ENCODE results near the gene KIF27. TPM values are rescaled to one million over a fixed set of nuclear protein-coding genes. Genes with fewer than 3 reads are reported as not detected.
"Not testable (repeated sequence)": the region's sequence is repeated elsewhere in the genome, so short reads cannot be mapped to it uniquely, and the experiment has no call there.

The KIF27 gene
- total RNA-seq, 1 donor from 2014 or later = 3.8 TPM

- intact Hi-C loops (cut with DNase I) = loop anchor here (5.0 kb wide), 2 partner anchors 328 to 383 kb away; no protein-coding TSS in a partner anchor
- DNase-seq = no peak
- peak; percentile 8 for ATAC-seq (ENCODE audit: poor library complexity)
These were observed 13.5 kb upstream of the KIF27 start for GRCh38 chr9:83934569-83935275.

- DNase-seq (no peak), ATAC-seq (ENCODE audit: poor library complexity) (no peak)
- intact Hi-C loops (cut with DNase I) = no loop called here
These were observed 12.6 kb upstream of the KIF27 start for GRCh38 chr9:83933790-83934189.

- ATAC-seq (ENCODE audit: poor library complexity) (no peak), DNase-seq (no peak)
- intact Hi-C loops (cut with DNase I) = no loop called here
These were observed 11.6 kb upstream of the KIF27 start for GRCh38 chr9:83932851-83933250.

GRCh38 chr9:83932011-83932410 is 10.8 kb upstream of the KIF27 start:
- intact Hi-C loops (cut with DNase I) = no loop called here
- ATAC-seq (ENCODE audit: poor library complexity) (no peak), DNase-seq (no peak)

GRCh38 chr9:83930881-83931280 is 9.6 kb upstream of the KIF27 start:
- DNase-seq = no peak
- intact Hi-C loops (cut with DNase I) = no loop called here
- no peak for ATAC-seq (ENCODE audit: poor library complexity)

- no peak for ATAC-seq (ENCODE audit: poor library complexity)
- intact Hi-C loops (cut with DNase I) = no loop called here
- DNase-seq = no peak
These were observed 6.4 kb upstream of the KIF27 start for GRCh38 chr9:83927591-83927990.

GRCh38 chr9:83920469-83920926 is 734 bp downstream of the KIF27 start:
- DNase-seq (no peak), ATAC-seq (ENCODE audit: poor library complexity) (peak; percentile 63)
- intact Hi-C loops (cut with DNase I) = no loop called here

GRCh38 chr9:83919111-83919510 is 2.1 kb downstream of the KIF27 start:
- DNase-seq (no peak), ATAC-seq (ENCODE audit: poor library complexity) (no peak)
- intact Hi-C loops (cut with DNase I) = loop anchor here (10.0 kb wide), 1 partner anchor 294 kb away; the partner anchor contains the start of gene IDNK

GRCh38 chr9:83912194-83912593 is 9.0 kb downstream of the KIF27 start:
- intact Hi-C loops (cut with DNase I) = loop anchor here (10.0 kb wide), 1 partner anchor 287 kb away; the partner anchor contains the start of gene IDNK
- DNase-seq = not testable (repeated sequence)
- peak; percentile 68 for ATAC-seq (ENCODE audit: poor library complexity)

GRCh38 chr9:83906144-83906543 is 15.1 kb downstream of the KIF27 start:
- intact Hi-C loops (cut with DNase I) = no loop called here
- DNase-seq = no peak
- no peak for ATAC-seq (ENCODE audit: poor library complexity)

- DNase-seq; intact Hi-C loops (cut with DNase I); ATAC-seq (ENCODE audit: poor library complexity): not testable (repeated sequence)
These were observed 20.6 kb downstream of the KIF27 start for GRCh38 chr9:83900615-83901014.

GRCh38 chr9:83894301-83894700 is 26.9 kb downstream of the KIF27 start:
- DNase-seq; ATAC-seq (ENCODE audit: poor library complexity); intact Hi-C loops (cut with DNase I): not testable (repeated sequence)

GRCh38 chr9:83886498-83886897 is 34.7 kb downstream of the KIF27 start:
- ATAC-seq (ENCODE audit: poor library complexity); intact Hi-C loops (cut with DNase I); DNase-seq: not testable (repeated sequence)

- DNase-seq; intact Hi-C loops (cut with DNase I); ATAC-seq (ENCODE audit: poor library complexity): not testable (repeated sequence)
These were observed 35.5 kb downstream of the KIF27 start for GRCh38 chr9:83885559-83886240.

GRCh38 chr9:83881687-83882408 is 39.4 kb downstream of the KIF27 start:
- intact Hi-C loops (cut with DNase I); DNase-seq; ATAC-seq (ENCODE audit: poor library complexity): not testable (repeated sequence)

GRCh38 chr9:83875559-83875958 is 45.7 kb downstream of the KIF27 start:
- intact Hi-C loops (cut with DNase I); ATAC-seq (ENCODE audit: poor library complexity); DNase-seq: not testable (repeated sequence)

- intact Hi-C loops (cut with DNase I); ATAC-seq (ENCODE audit: poor library complexity); DNase-seq: not testable (repeated sequence)
These were observed 71.3 kb downstream of the KIF27 start for GRCh38 chr9:83849895-83850294.

- DNase-seq; intact Hi-C loops (cut with DNase I): not testable (repeated sequence)
- ATAC-seq (ENCODE audit: poor library complexity) = peak; percentile 64
These were observed 84.1 kb downstream of the KIF27 start for GRCh38 chr9:83837070-83837643.

Data from Right ventricle myocardium superior (tissue), 1 donor.